Ovary (tissue), 3 donors: ENCODE results near the gene RSPO3.

Source experiments
- CTCF ChIP-seq, 3 donors: fragments of 450-650 bp in 2 of 3; fragments of 200-600 bp in 1 of 3; IDR thresholded peaks; one replicate each; pipeline versions ENCODE4 v1.5.1 to v1.8.0; 2016 to 2022; ENCODE audit warnings: antibody characterized with exemption in 3 of 3, mild to moderate bottlenecking in 1 of 3
- POLR2A ChIP-seq: fragments of 450-650 bp; IDR thresholded peaks from one replicate; pipeline ENCODE4 v1.6.1; 2017; ENCODE audit warnings: antibody characterized with exemption, mild to moderate bottlenecking, moderate library complexity
- donor health status: DM: no; HTN: no; CAD: no.

GRCh38 chr6:127206531-127207095, 88.1 kb downstream of the RSPO3 start:
- TF ChIP-seq CTCF (IDR thresholded peaks at IDR 0.05): no peak
- TF ChIP-seq POLR2A: no peak
